Lower leg skin (tissue), 3 donors: ENCODE measurements around the gene NOL3.

Experiments
- POLR2A ChIP-seq, 2 donors: fragments of 450-650 bp; IDR thresholded peaks; one replicate each; pipeline ENCODE4 v1.6.1; 2016 to 2017; ENCODE audit warnings: antibody characterized with exemption in 2 of 2, mild to moderate bottlenecking in 1 of 2, moderate library complexity in 1 of 2
- TF ChIP-seq, protein P1 (sequence below), 3 donors: fragments of 450-650 bp; IDR thresholded peaks; one replicate each; pipeline ENCODE4 v1.5.1; 2016; ENCODE audit warnings: antibody characterized with exemption in 3 of 3, mild to moderate bottlenecking in 3 of 3, moderate library complexity in 2 of 3

DNA sequence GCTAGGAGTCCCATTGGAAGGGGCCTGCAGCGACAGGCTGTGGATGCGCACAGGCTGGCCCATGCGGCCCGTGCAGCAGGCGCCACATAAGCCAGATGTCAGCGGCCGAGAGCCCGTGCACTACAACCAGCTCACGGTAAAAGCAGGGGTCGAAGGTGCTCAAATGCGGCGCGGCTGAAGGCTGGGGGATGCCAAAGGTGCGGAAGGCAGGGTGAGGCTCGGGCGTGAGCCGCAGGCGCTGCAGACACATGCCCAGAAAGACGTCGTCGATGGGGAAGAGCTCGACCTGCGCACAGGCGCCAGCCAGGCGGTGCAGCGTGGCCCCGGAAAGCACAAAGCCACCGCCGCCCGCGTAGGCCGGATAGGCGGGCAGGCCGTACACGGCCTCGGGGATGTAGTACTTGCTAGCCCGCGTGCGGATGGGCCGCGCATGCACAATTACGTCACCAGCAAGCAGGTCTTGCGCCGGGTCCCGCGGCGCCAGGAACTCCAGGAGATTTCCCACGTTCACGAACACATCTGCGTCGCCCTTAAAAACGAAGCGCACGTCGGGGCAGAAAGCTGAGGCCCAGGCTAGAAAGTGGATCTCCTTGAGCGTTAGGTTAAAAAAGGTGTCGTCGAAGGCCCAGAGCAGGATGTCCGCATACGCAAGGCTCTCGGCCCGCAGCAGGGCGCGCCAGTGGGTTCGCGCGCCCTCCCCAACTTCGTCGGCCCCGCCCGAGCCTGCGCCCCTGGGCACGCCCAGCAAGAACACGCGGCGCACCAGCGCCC is 20.9 kb upstream of the NOL3 start:
- TF ChIP-seq, protein P1, sequence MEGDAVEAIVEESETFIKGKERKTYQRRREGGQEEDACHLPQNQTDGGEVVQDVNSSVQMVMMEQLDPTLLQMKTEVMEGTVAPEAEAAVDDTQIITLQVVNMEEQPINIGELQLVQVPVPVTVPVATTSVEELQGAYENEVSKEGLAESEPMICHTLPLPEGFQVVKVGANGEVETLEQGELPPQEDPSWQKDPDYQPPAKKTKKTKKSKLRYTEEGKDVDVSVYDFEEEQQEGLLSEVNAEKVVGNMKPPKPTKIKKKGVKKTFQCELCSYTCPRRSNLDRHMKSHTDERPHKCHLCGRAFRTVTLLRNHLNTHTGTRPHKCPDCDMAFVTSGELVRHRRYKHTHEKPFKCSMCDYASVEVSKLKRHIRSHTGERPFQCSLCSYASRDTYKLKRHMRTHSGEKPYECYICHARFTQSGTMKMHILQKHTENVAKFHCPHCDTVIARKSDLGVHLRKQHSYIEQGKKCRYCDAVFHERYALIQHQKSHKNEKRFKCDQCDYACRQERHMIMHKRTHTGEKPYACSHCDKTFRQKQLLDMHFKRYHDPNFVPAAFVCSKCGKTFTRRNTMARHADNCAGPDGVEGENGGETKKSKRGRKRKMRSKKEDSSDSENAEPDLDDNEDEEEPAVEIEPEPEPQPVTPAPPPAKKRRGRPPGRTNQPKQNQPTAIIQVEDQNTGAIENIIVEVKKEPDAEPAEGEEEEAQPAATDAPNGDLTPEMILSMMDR (IDR thresholded peaks at IDR 0.05) = no peak
- TF ChIP-seq POLR2A (IDR thresholded peaks at IDR 0.05) = no peak
